ENCODE results near the gene KLHDC8A. TPM values are rescaled to one million over a fixed set of nuclear protein-coding genes. Genes with fewer than 3 reads are reported as not detected.
"Not testable (repeated sequence)": the region's sequence is repeated elsewhere in the genome, so short reads cannot be mapped to it uniquely, and the experiment has no call there.

Gene KLHDC8A
- total RNA-seq, 8 experiments from 2014 or later = 0.31 to 100 (median 33.0) TPM; not detected in 2

GRCh38 chr1:205306929-205307566 is 49.7 kb downstream of the KLHDC8A start:
- ATAC-seq (replicated peaks in 6 of 8) = peak in 2 of 8 experiments; percentile 33 to 61
- in situ Hi-C loops (cut with MboI; ENCODE audit: low pct_unique_long_range_greater_than_20kb in 2 of 9, low sequenced_read_pairs in 9 of 9, unreplicated experiment in 9 of 9) = no loop called here
- H3K4me1 ChIP-seq (replicated peaks in 1 of 2) = peaks cover 7 to 19% of the 10 kb centered on the region in 2 donors
- no peak overlapping the region for H3K27ac ChIP-seq
- 70 to 100% (median 85%) methylated on average over 1 to 7 of the region's 7 CpGs; no CpG with 5 or more reads in 2 of the 10 experiments for WGBS, 10 experiments
- no peak overlapping the region for H3K4me3 ChIP-seq

GRCh38 chr1:205304695-205305070 is 52.0 kb downstream of the KLHDC8A start:
- Histone ChIP-seq H3K4me1 (replicated peaks in 1 of 2) (peaks cover 28 to 29% of the 10 kb centered on the region in 2 donors), H3K4me3 (no peak overlapping the region), H3K27ac (no peak overlapping the region)
- no peak for ATAC-seq (replicated peaks in 6 of 8)
- in situ Hi-C loops (cut with MboI; ENCODE audit: low pct_unique_long_range_greater_than_20kb in 2 of 9, low sequenced_read_pairs in 9 of 9, unreplicated experiment in 9 of 9) = no loop called here
- 89 to 100% (median 100%) methylated on average over 1 of the region's 1 CpG; no CpG with 5 or more reads in 4 of the 10 experiments for whole genome bisulfite sequencing, 10 experiments

DNA sequence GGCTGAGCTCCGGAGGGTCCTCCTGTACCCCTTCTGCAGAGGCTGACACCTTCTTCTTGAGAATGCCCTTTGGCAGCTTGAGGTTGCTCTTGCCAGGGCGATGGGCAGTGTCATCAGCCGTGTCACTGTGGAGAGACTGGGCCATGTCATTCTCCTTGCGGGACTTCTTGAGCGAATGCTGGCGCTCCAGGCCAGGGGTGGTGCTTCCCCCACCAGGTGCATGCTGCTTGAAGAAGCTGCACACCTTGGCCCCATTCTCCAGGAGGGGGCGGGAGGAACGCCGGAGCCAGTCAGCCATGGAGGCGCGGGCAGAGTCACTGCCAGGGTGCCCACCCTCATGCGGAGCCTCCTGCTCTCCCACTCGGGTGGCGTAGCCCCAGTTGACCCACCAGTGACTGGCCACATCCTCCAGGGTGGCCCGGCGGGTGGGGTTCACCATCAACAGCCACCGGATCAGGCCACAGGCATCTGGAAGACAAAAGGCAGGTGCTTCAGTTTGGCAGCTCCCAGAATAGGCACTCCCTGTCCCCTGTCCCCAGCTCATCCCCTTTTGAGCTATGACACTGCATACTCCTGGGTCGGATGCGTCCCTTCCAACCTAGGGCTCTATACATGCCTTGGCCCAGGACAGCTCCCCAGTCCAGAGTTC is 52.6 kb downstream of the KLHDC8A start:
- no peak overlapping the region for H3K4me3 ChIP-seq
- ATAC-seq (replicated peaks in 6 of 8) = no peak
- WGBS, 10 experiments = 94 to 100% (median 98%) methylated on average over 2 to 7 of the region's 19 CpGs; no CpG with 5 or more reads in 6 of the 10 experiments
- peaks cover 28 to 31% of the 10 kb centered on the region in 2 donors for H3K4me1 ChIP-seq (replicated peaks in 1 of 2)
- no peak overlapping the region for H3K27ac ChIP-seq
- in situ Hi-C loops (cut with MboI; ENCODE audit: low pct_unique_long_range_greater_than_20kb in 2 of 9, low sequenced_read_pairs in 9 of 9, unreplicated experiment in 9 of 9) = no loop called here

GRCh38 chr1:205303247-205303888 is 53.4 kb downstream of the KLHDC8A start:
- in situ Hi-C loops (cut with MboI; ENCODE audit: low pct_unique_long_range_greater_than_20kb in 2 of 9, low sequenced_read_pairs in 9 of 9, unreplicated experiment in 9 of 9) = no loop called here
- 83 to 100% (median 90%) methylated on average over 2 to 8 of the region's 20 CpGs; no CpG with 5 or more reads in 5 of the 10 experiments for WGBS, 10 experiments
- Histone ChIP-seq H3K4me3 (no peak overlapping the region), H3K27ac (peak overlapping the region in 1 of 2 donors; percentile 26), H3K4me1 (replicated peaks in 1 of 2) (peaks cover 35 to 37% of the 10 kb centered on the region in 2 donors)
- ATAC-seq (replicated peaks in 6 of 8) = no peak

DNA sequence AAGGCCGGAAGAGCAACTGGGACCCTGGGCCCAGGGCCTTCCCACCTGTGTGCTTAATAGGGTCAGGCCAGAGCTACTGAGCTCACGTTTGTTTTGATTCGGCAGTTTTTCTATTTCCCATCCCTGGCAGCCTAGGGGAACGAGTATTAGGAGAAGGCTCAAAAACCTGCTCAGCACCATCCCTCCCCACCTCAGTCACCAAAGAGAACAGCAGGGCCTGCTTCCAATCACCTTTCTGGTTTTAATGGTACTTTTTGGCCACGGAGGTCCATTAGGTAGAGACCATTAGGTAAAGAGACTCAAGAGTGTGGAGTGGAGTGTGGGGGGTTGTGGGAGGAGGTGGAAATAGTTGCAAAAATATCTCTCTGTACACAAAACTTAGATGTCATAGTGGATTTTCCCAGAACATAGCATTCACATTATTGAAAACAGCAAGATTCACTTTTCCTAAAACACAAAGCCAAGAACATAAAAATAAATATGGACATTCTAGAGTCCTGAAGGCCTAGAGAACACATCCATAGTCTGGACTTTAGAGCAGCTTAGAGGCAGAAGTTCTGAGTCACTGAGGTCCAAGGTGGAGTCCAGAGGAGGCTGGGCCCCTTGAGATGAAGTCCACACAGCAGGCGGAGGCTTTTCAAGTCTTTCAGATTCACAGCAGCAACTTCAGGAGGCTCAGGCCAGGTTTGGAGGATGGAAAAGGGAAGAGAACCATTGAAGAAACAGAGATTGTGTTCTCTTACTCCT is 54.7 kb downstream of the KLHDC8A start:
- ATAC-seq (replicated peaks in 6 of 8) = no peak

DNA sequence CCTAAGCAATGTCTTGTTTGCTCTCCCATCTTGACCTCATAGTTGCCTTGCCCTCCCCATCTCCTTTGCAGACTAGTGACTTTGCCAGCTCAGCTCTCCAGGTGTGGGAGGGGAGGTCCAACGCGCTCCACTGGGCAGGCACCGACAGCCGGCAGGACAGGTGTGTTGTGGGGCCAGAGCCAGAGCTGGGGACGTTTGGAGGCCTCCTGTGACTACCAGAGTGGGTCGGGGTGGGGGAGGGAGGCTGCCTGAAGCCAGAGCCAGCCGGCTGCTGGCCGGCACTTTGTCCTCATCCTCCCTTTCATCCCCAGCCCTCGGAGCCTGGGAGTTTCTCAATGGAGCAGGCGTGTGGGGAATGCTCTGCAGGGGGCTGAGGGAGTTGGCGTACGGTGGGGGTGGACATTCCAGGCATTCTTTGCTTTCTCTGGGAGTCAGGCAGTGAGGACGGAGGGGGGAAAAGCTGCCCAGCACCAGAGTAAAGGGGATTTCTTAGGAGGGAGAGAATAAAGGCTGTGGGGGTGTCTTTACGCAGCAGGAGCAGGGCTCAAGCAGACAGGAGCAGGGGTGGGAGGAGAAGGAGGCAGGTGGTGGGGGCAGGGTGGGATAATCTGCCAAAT is 55.4 kb downstream of the KLHDC8A start:
- in situ Hi-C loops (cut with MboI; ENCODE audit: low pct_unique_long_range_greater_than_20kb in 2 of 9, low sequenced_read_pairs in 9 of 9, unreplicated experiment in 9 of 9) = no loop called here
- peak; percentile 45 to 85 (median 83) for ATAC-seq (replicated peaks in 6 of 8)
- WGBS, 10 experiments = 0 to 1% methylated on average over 5 to 12 of the region's 14 CpGs; no CpG with 5 or more reads in 8 of the 10 experiments
- H3K4me3 ChIP-seq = peak overlapping the region in 1 of 5 donors; percentile 1
- peak overlapping the region; percentile 85 to 93 for H3K27ac ChIP-seq
- H3K4me1 ChIP-seq (replicated peaks in 1 of 2) = peaks cover 41 to 43% of the 10 kb centered on the region in 2 donors

More for the DNA sequence above, 54.7 kb downstream of the KLHDC8A start:
- Histone ChIP-seq H3K4me3 (peak overlapping the region in 1 of 5 donors; percentile 1), H3K4me1 (replicated peaks in 1 of 2) (peaks cover 41 to 43% of the 10 kb centered on the region in 2 donors), H3K27ac (peak overlapping the region; percentile 85 to 93)
- in situ Hi-C loops (cut with MboI; ENCODE audit: low pct_unique_long_range_greater_than_20kb in 2 of 9, low sequenced_read_pairs in 9 of 9, unreplicated experiment in 9 of 9) = no loop called here
- 43 to 73% (median 58%) methylated on average over 1 to 3 of the region's 6 CpGs; no CpG with 5 or more reads in 3 of the 10 experiments for WGBS, 10 experiments

GRCh38 chr1:205300149-205300548 is 56.6 kb downstream of the KLHDC8A start:
- peaks cover 45 to 47% of the 10 kb centered on the region in 2 donors for H3K4me1 ChIP-seq (replicated peaks in 1 of 2)
- ATAC-seq (replicated peaks in 6 of 8) = no peak
- in situ Hi-C loops (cut with MboI; ENCODE audit: low pct_unique_long_range_greater_than_20kb in 2 of 9, low sequenced_read_pairs in 9 of 9, unreplicated experiment in 9 of 9) = no loop called here
- 40 to 94% (median 65%) methylated on average over 2 to 9 of the region's 9 CpGs; no CpG with 5 or more reads in 1 of the 10 experiments for WGBS, 10 experiments
- H3K4me3 ChIP-seq = no peak overlapping the region
- H3K27ac ChIP-seq = peak overlapping the region; percentile 85 to 93

DNA sequence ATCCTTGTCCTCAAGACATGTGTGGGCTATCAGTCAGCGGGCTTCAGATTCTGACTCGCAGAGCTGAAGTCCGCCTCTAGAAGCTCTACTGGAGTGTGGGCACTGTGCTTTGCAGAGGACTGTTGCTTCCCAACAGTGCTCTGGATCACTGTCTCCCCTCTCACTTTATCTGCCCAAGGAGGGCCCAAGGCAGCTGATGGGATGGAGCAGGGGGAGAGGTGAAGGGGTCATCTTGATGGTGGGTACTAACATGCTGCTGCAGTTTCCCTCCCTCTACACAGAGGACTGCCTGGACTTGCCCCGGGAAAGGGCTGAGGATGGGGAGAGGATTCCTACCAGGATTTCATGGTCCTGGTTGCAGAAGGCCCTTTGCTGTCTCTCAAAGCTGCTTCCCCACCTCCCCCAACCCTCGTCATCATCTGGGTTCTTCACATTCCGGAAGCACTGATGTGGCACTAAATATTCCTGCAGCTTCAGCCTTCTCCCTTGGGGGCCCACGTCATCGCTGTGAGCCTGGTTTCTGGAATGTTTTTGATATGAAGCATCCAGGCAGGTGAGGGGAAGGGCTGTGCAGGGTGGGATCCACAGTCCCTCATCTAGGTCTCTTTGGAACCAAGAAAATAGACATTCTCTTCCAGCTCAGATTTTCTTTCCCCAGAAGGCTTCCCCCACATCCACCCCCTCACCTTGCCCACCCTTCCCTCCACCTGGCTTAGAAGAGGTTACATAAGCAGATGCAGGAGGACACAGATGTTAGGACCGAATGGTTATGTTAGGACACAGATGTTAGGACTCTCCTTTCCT is 58.3 kb downstream of the KLHDC8A start:
- peak overlapping the region; percentile 63 to 86 for H3K27ac ChIP-seq

GRCh38 chr1:205297546-205298177 is 59.1 kb downstream of the KLHDC8A start:
- ATAC-seq (replicated peaks in 6 of 8); H3K4me3 ChIP-seq; in situ Hi-C loops (cut with MboI; ENCODE audit: low pct_unique_long_range_greater_than_20kb in 2 of 9, low sequenced_read_pairs in 9 of 9, unreplicated experiment in 9 of 9): not testable (repeated sequence)
- Histone ChIP-seq H3K4me1 (replicated peaks in 1 of 2) (peaks cover 69 to 70% of the 10 kb centered on the region in 2 donors), H3K27ac (peak overlapping the region; percentile 63 to 86)
- 86 to 100% (median 97%) methylated on average over 2 to 5 of the region's 5 CpGs; no CpG with 5 or more reads in 4 of the 10 experiments for WGBS, 10 experiments

More for the DNA sequence above, 58.3 kb downstream of the KLHDC8A start:
- ATAC-seq (replicated peaks in 6 of 8) = peak; percentile 4 to 84 (median 37)
- 0 to 83% (median 73%) methylated on average over 3 to 8 of the region's 9 CpGs; no CpG with 5 or more reads in 2 of the 10 experiments for WGBS, 10 experiments
- H3K4me1 ChIP-seq (replicated peaks in 1 of 2) = peaks cover 62 to 65% of the 10 kb centered on the region in 2 donors
- in situ Hi-C loops (cut with MboI; ENCODE audit: low pct_unique_long_range_greater_than_20kb in 2 of 9, low sequenced_read_pairs in 9 of 9, unreplicated experiment in 9 of 9) = no loop called here
- no peak overlapping the region for H3K4me3 ChIP-seq

GRCh38 chr1:205296154-205296553 is 60.6 kb downstream of the KLHDC8A start:
- no peak overlapping the region for H3K27ac ChIP-seq
- no peak for ATAC-seq (replicated peaks in 6 of 8)
- in situ Hi-C loops (cut with MboI; ENCODE audit: low pct_unique_long_range_greater_than_20kb in 2 of 9, low sequenced_read_pairs in 9 of 9, unreplicated experiment in 9 of 9) = no loop called here
- H3K4me3 ChIP-seq = no peak overlapping the region
- WGBS, 10 experiments = 60 to 100% (median 90%) methylated on average over 1 to 2 of the region's 2 CpGs; no CpG with 5 or more reads in 4 of the 10 experiments
- peaks cover 55 to 56% of the 10 kb centered on the region in 2 donors for H3K4me1 ChIP-seq (replicated peaks in 1 of 2)

- Histone ChIP-seq H3K4me3 (no peak overlapping the region), H3K27ac (peak overlapping the region; percentile 89 to 91), H3K4me1 (replicated peaks in 1 of 2) (peaks cover 43 to 44% of the 10 kb centered on the region in 2 donors)
- in situ Hi-C loops (cut with MboI; ENCODE audit: low pct_unique_long_range_greater_than_20kb in 2 of 9, low sequenced_read_pairs in 9 of 9, unreplicated experiment in 9 of 9) = no loop called here
- WGBS, 10 experiments = 20 to 91% (median 67%) methylated on average over 1 to 5 of the region's 5 CpGs; no CpG with 5 or more reads in 3 of the 10 experiments
- ATAC-seq (replicated peaks in 6 of 8) = no peak
Measured at GRCh38 chr1:205294934-205295333, 61.8 kb downstream of the KLHDC8A start.
